SH-SY5Y (cell line): Measurements from ENCODE around the gene CLASP1.

Experiments used
- GATA2 ChIP-seq: IDR thresholded peaks from 2 replicates; pipeline ENCODE4 v1.6.1; 2011; ENCODE audit warnings: mild to moderate bottlenecking, low read depth, low read length
- GATA3 ChIP-seq: IDR thresholded peaks from 2 replicates; pipeline ENCODE4 v1.6.1; 2011; ENCODE audit warnings: low read depth, mild to moderate bottlenecking, low read length, moderate library complexity

DNA sequence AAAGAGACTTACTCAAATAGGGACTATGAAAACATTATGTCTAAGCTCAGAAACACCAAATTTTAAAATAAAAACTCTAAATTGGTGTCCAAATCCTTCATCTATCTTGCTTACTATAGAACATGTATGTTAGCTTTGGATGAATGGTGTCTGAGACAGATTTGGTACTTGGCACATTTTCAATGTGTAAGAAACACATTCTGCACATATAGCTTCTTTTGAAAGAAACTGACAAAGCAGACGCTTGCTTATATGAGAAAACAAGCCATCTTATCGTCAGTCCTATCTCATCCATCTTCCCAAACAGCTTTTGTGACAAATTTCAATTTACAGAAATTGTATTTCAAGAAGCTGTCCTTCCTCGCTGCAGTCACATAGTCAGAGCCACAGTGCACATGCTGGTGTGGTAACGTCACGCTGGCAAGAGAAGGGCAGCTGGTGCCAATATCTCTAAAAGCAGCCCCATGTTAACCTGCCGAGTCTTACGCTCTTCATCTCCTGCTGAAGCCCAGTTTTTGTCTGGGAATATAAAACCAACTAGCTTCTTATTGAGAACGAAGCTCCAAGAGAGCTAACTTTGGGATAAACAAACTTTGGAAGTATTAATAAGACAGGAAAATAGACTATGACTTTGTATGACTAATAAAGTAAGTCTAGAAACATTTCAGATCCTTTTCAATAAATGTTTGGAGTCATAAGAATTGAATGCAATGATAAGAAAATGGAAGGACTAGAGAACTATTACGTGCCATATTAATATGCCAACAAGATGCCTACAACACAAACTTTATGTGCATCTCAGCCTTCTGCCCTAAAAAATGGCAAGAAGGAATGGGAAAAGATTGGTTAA, 289.3 kb downstream of the CLASP1 start:
- no peak for TF ChIP-seq GATA3
- no peak for TF ChIP-seq GATA2
